GDM1 (cell line): ENCODE data around the gene PPP2R2C.

Experiments
- DNase-seq: peaks from one replicate; lab custom pipeline; 2025; lab: John Stamatoyannopoulos, UW

Gene PPP2R2C

GRCh38 chr4:6423575-6423974 is 48.8 kb downstream of the PPP2R2C start:
- no peak for DNase-seq

- DNase-seq, result no peak
These were observed 49.5 kb downstream of the PPP2R2C start for GRCh38 chr4:6422866-6423265.

GRCh38 chr4:6422105-6422504 is 50.3 kb downstream of the PPP2R2C start:
- DNase-seq, result no peak

- no peak for DNase-seq
These were observed 51.0 kb downstream of the PPP2R2C start for GRCh38 chr4:6421397-6421796.

- DNase-seq, result no peak
These were observed 51.4 kb downstream of the PPP2R2C start for GRCh38 chr4:6420972-6421371.

- no peak for DNase-seq
These were observed 52.4 kb downstream of the PPP2R2C start for GRCh38 chr4:6420036-6420435.

GRCh38 chr4:6419452-6420028 is 52.9 kb downstream of the PPP2R2C start:
- DNase-seq, result no peak

GRCh38 chr4:6418193-6418755 is 54.1 kb downstream of the PPP2R2C start:
- DNase-seq, result no peak

GRCh38 chr4:6417516-6418050 is 54.8 kb downstream of the PPP2R2C start:
- DNase-seq, result no peak

- no peak for DNase-seq
These were observed 55.7 kb downstream of the PPP2R2C start for GRCh38 chr4:6416518-6417286.

- no peak for DNase-seq
These were observed 57.2 kb downstream of the PPP2R2C start for GRCh38 chr4:6415031-6415705.

- no peak for DNase-seq
These were observed 57.8 kb downstream of the PPP2R2C start for GRCh38 chr4:6414578-6414977.

GRCh38 chr4:6410664-6411063 is 61.8 kb downstream of the PPP2R2C start:
- no peak for DNase-seq

GRCh38 chr4:6410068-6410467 is 62.3 kb downstream of the PPP2R2C start:
- DNase-seq, result no peak

GRCh38 chr4:6409381-6409780 is 63.0 kb downstream of the PPP2R2C start:
- DNase-seq, result no peak

- no peak for DNase-seq
These were observed 64.2 kb downstream of the PPP2R2C start for GRCh38 chr4:6408263-6408662.

- no peak for DNase-seq
These were observed 67.1 kb downstream of the PPP2R2C start for GRCh38 chr4:6405397-6405706.

GRCh38 chr4:6404611-6405396 is 67.6 kb downstream of the PPP2R2C start:
- no peak for DNase-seq

GRCh38 chr4:6403400-6403685 is 69.1 kb downstream of the PPP2R2C start:
- DNase-seq, result no peak

GRCh38 chr4:6402566-6403399 is 69.6 kb downstream of the PPP2R2C start:
- DNase-seq, result no peak

GRCh38 chr4:6401797-6402196 is 70.6 kb downstream of the PPP2R2C start:
- DNase-seq, result no peak
